Vagina (tissue), 2 donors: Measurements from ENCODE around the gene INPP5K.

Experiments
- CTCF ChIP-seq, 3 experiments: fragments of 450-650 bp in 2 of 3; fragments of 200-600 bp in 1 of 3; sonication (generic) in 1 of 3; IDR thresholded peaks; one replicate each; pipeline ENCODE4 v1.5.1; 2017 to 2019; ENCODE audit warnings: antibody characterized with exemption in 3 of 3, mild to moderate bottlenecking in 2 of 3, moderate library complexity in 2 of 3
- POLR2A ChIP-seq, 2 donors: fragments of 450-650 bp; IDR thresholded peaks; one replicate each; pipeline ENCODE4 v1.6.1; 2017; ENCODE audit warnings: antibody characterized with exemption in 2 of 2, mild to moderate bottlenecking in 2 of 2, moderate library complexity in 2 of 2
- POLR2AphosphoS5 ChIP-seq, 2 donors: sonication (generic); formaldehyde crosslinking; IDR thresholded peaks; one replicate each; pipeline ENCODE4 v1.9.0; 2017; ENCODE audit warnings: antibody characterized with exemption in 2 of 2, mild to moderate bottlenecking in 2 of 2, low read depth in 1 of 2; ENCODE audit not compliant: insufficient read depth in 1 of 2

- TF ChIP-seq CTCF (IDR thresholded peaks at IDR 0.05) (no peak), POLR2AphosphoS5 (IDR thresholded peaks at IDR 0.05; ENCODE audit: insufficient read depth in 1 of 2, low read depth in 1 of 2) (no peak), POLR2A (IDR thresholded peaks at IDR 0.05) (no peak)
These were observed 39.4 kb upstream of the INPP5K start for GRCh38 chr17:1555651-1556471.
